HFF-Myc (cell line): Measurements from ENCODE around the gene DZANK1.
"Not testable (repeated sequence)": the region's sequence is repeated elsewhere in the genome, so short reads cannot be mapped to it uniquely, and the experiment has no call there.

Source experiments
- DNase-seq: peaks from one replicate; pipeline ENCODE4 v3.0.0-alpha.2; 2011; ENCODE audit warnings: low read depth; ENCODE audit errors: extremely low read depth
- H3K4me3 ChIP-seq: replicated peaks from 2 replicates; pipeline ENCODE4 v1.5.1; 2011; ENCODE audit warnings: low read depth, mild to moderate bottlenecking, control low read depth, low read length
- CTCF ChIP-seq: IDR thresholded peaks from 2 replicates; pipeline ENCODE4 v1.5.1; 2012; ENCODE audit warnings: mild to moderate bottlenecking, low read depth, low read length, control low read depth; ENCODE audit errors: missing control alignments

The DZANK1 gene

GRCh38 chr20:18380908-18381529 lies 85.8 kb downstream of the DZANK1 start:
- no peak for TF ChIP-seq CTCF
- no peak overlapping the region for H3K4me3 ChIP-seq
- no peak for DNase-seq

- no peak for TF ChIP-seq CTCF
- H3K4me3 ChIP-seq = no peak overlapping the region
- DNase-seq = no peak
Observed at GRCh38 chr20:18377896-18378481, 88.8 kb downstream of the DZANK1 start.

GRCh38 chr20:18375551-18375950 lies 91.3 kb downstream of the DZANK1 start:
- DNase-seq, H3K4me3 ChIP-seq: not testable (repeated sequence)

GRCh38 chr20:18372296-18372695 lies 94.5 kb downstream of the DZANK1 start:
- TF ChIP-seq CTCF = no peak
- no peak for DNase-seq
- no peak overlapping the region for H3K4me3 ChIP-seq

GRCh38 chr20:18364768-18365167 lies 102.1 kb downstream of the DZANK1 start:
- H3K4me3 ChIP-seq = no peak overlapping the region
- DNase-seq = no peak
- no peak for TF ChIP-seq CTCF

GRCh38 chr20:18363708-18364107 lies 103.1 kb downstream of the DZANK1 start:
- no peak for TF ChIP-seq CTCF
- DNase-seq = no peak
- H3K4me3 ChIP-seq = no peak overlapping the region

DNA sequence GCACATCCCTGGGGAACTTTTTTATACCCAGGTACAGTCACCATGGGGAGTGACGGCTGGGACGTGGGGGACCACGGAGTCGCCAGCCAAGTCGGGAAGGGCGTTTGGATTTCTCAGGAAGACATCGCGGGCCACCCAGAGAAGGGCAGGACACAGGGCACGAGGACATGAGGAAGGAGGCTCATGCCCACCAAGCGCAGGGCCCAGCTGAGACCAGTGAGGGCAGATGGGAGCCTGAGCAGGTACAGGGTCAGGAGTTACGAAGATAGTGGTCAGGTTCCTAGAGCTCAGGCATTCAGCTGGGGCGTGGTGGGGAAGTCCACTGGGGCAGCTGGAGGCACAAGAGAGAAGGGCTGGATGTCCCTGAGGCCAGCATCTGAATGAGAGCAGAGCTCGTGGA lies 103.9 kb downstream of the DZANK1 start:
- H3K4me3 ChIP-seq = no peak overlapping the region
- DNase-seq = no peak
- no peak for TF ChIP-seq CTCF
